ENCODE results near the gene PIGBOS1.

- TF ChIP-seq CTCF (IDR thresholded peaks at IDR 0.05; ENCODE audit: insufficient read depth, low read depth, low read length) (no peak), EZH2 (IDR thresholded peaks at IDR 0.05; ENCODE audit: insufficient read depth, low read length) (no peak)
Measured at GRCh38 chr15:55281517-55282228, 37.2 kb downstream of the PIGBOS1 start.

All from astrocyte (in vitro differentiated cells and primary cell).